K562 (cell line): ENCODE measurements around the gene CPM. TPM values are rescaled to one million over a fixed set of nuclear protein-coding genes. Genes with fewer than 3 reads are reported as not detected.

Source experiments
- ATAC-seq: fragments of 200-7000 bp; cut with Tn5 transposase; 3 replicates; pipeline ENCODE4 v1.9.1; 2020; ENCODE audit warnings: moderate library complexity
- Bru-seq: library from RNA; stranded (reverse); fragments of 400-500 nt; gene quantifications from one replicate; lab custom pipeline; 2021; lab: Mats Ljungman, UMichigan
- BruChase-seq, 2 experiments: library from RNA; stranded (reverse); fragments of 400-500 nt; gene quantifications; one replicate each; lab custom pipeline; 2021; lab: Mats Ljungman, UMichigan
- BruUV-seq: library from RNA; stranded (reverse); fragments of 400-500 nt; replicated peaks from 2 replicates; lab custom pipeline; 2021; lab: Mats Ljungman, UMichigan
- CTCF ChIA-PET: fragments of 300-600 bp; formaldehyde crosslinking; extraction: SDS; loops from one replicate; lab custom pipeline; 2021; ENCODE audit warnings: low intra/inter-chr PET ratio; lab: Yijun Ruan, JAX
- POLR2A ChIA-PET: fragments of 300-600, 350-650 bp; sonication (Branson Sonifier 250); formaldehyde crosslinking; extraction: SDS; loops from one replicate; lab custom pipeline; 2021; ENCODE audit warnings: antibody characterized with exemption, inconsistent platforms; lab: Yijun Ruan, JAX
- DNase-seq, 4 experiments: peaks; one replicate each; pipeline versions ENCODE4 v3.0.0 to v3.0.0-alpha.2; 2011 to 2018; ENCODE audit warnings: low spot score in 3 of 4, mixed read lengths in 3 of 4; ENCODE audit errors: extremely low read depth in 1 of 4
- FAIRE-seq: peaks from 2 replicates; lab custom pipeline; 2011; peaks lifted over from hg19 to GRCh38; lab: Jason Lieb, UNC
- H2AFZ ChIP-seq: 2 replicates; pipeline ENCODE4 v1.6.0; 2011; ENCODE audit warnings: low read depth, low read length, control low read depth, inconsistent platforms
- H3K27ac ChIP-seq: fragments of 200-600 bp; 3 replicates; pipeline ENCODE4 v1.8.0; 2011; ENCODE audit warnings: low read depth, mild to moderate bottlenecking, control low read depth, inconsistent platforms, low read length, moderate library complexity, mixed read lengths; ENCODE audit errors: extremely low read depth
- H3K27me3 ChIP-seq, 2 experiments: fragments of 300-600 bp in 1 of 2; 2 replicates in 1 of 2; 3 replicates in 1 of 2; pipeline versions ENCODE4 v1.6.0 to v1.8.0; 2011; ENCODE audit warnings: inconsistent platforms in 2 of 2, low read length in 2 of 2, mild to moderate bottlenecking in 1 of 2, mixed read lengths in 1 of 2, moderate library complexity in 1 of 2; ENCODE audit not compliant: control insufficient read depth in 2 of 2, insufficient read depth in 2 of 2
- H3K36me3 ChIP-seq: fragments of 300-600 bp; 3 replicates; pipeline ENCODE4 v1.8.0; 2011; ENCODE audit warnings: mild to moderate bottlenecking, low read length, inconsistent platforms; ENCODE audit not compliant: control insufficient read depth, insufficient read depth
- H3K4me1 ChIP-seq, 2 experiments: fragments of 200-600 bp in 1 of 2; replicated peaks in 1 of 2; 2 replicates in 1 of 2; 3 replicates in 1 of 2; pipeline versions ENCODE4 v1.5.1 to v1.8.0; 2011; ENCODE audit warnings: inconsistent platforms in 2 of 2, low read length in 2 of 2, mild to moderate bottlenecking in 1 of 2, mixed read lengths in 1 of 2, moderate library complexity in 1 of 2; ENCODE audit not compliant: control insufficient read depth in 2 of 2, insufficient read depth in 2 of 2
- H3K4me2 ChIP-seq: 2 replicates; pipeline ENCODE4 v1.6.1; 2011; ENCODE audit warnings: low read length, control low read depth, inconsistent platforms, mixed read lengths; ENCODE audit not compliant: insufficient read depth
- H3K4me3 ChIP-seq: fragments of 200-600 bp; sonication (generic), shearing (Covaris generic); 2 replicates; pipeline ENCODE4 v1.5.1; 2016; ENCODE audit warnings: control low read depth, inconsistent platforms
- H3K79me2 ChIP-seq: fragments of 200-600 bp; 3 replicates; pipeline ENCODE4 v1.8.0; 2011; ENCODE audit warnings: low read length, inconsistent platforms; ENCODE audit not compliant: control insufficient read depth, insufficient read depth
- H3K9ac ChIP-seq, 2 experiments: 2 replicates each; pipeline versions ENCODE4 v1.6.0 to v1.6.1; 2011; ENCODE audit warnings: low read depth in 2 of 2, low read length in 2 of 2, control low read depth in 1 of 2, inconsistent platforms in 1 of 2, mild to moderate bottlenecking in 1 of 2, mixed read lengths in 1 of 2; ENCODE audit not compliant: insufficient read depth in 1 of 2
- H3K9me1 ChIP-seq: one replicate; pipeline ENCODE4 v1.6.0; 2011; ENCODE audit warnings: inconsistent platforms, mild to moderate bottlenecking, low read length, moderate library complexity; ENCODE audit not compliant: control insufficient read depth, insufficient read depth
- H3K9me3 ChIP-seq: replicated peaks from 2 replicates; pipeline ENCODE4 v1.5.1; 2011; ENCODE audit warnings: low read depth, low read length, inconsistent platforms; ENCODE audit not compliant: control insufficient read depth, insufficient read depth
- H4K20me1 ChIP-seq: replicated peaks from 2 replicates; pipeline ENCODE4 v1.6.1; 2011; ENCODE audit warnings: low read length, inconsistent platforms, mixed read lengths; ENCODE audit not compliant: control insufficient read depth, insufficient read depth
- WGBS: fragments of 100-300 bp; shearing (Covaris generic); methylation state at CpG from one replicate; pipeline ENCODE4 v1.1.6; 2016; ENCODE audit warnings: low coverage, mixed read lengths; ENCODE audit not compliant: insufficient coverage; ENCODE audit errors: missing lambda C conversion rate; 5-methylcytosine and 5-hydroxymethylcytosine counted together
- in situ Hi-C: fragments of 300-500 bp; cut with MboI; formaldehyde crosslinking; loops from 4 replicates; pipeline ENCODE4 v1.15.0; 2018; ENCODE audit warnings: inconsistent platforms, mixed read lengths
- intact Hi-C: fragments of 100-400 bp; cut with micrococcal nuclease; formaldehyde crosslinking; loops from 2 replicates; pipeline ENCODE4 v1.14.2; 2022
- long read RNA-seq, 3 experiments: library from polyadenylated mRNA in 2 of 3; library from RNA in 1 of 3; unstranded in 2 of 3; stranded (forward) in 1 of 3; transcript quantifications; one replicate each; pipeline ENCODE4 v2.0.0, GENCODE V29; 2019 to 2022
- polyA minus RNA-seq, 3 experiments: library from RNA; depleted of rRNA, polyadenylated mRNA; stranded (reverse); fragments of >200 nt; gene quantifications; 2 replicates each; pipeline ENCODE4 v1.2.3, GENCODE V29; 2011
- polyA plus RNA-seq, 8 experiments: library from polyadenylated mRNA; depleted of rRNA in 4 of 8; stranded (reverse) in 5 of 8; unstranded in 3 of 8; fragments of >200 nt; fragmentation: Nextera tagmentation in 2 of 8; fragmentation: Illumina TruSeq in 1 of 8; extraction: Ambion mirVana in 2 of 8; extraction: Trizol in 1 of 8; gene quantifications; 2 replicates each; pipeline versions ENCODE4 v1.2.1 to v1.2.3, GENCODE V29; 2011 to 2014; ENCODE audit warnings: inconsistent platforms in 1 of 8, missing spikeins in 1 of 8
- total RNA-seq, 7 experiments: library from RNA; depleted of rRNA in 6 of 7; stranded (reverse); fragments of >200 nt in 6 of 7; fragmentation: Illumina TruSeq in 2 of 7; extraction: Trizol in 2 of 7; gene quantifications; 2 replicates each; pipeline versions ENCODE4 v1.2.1 to v1.2.3, GENCODE V29; 2011 to 2021; ENCODE audit warnings: low replicate concordance in 1 of 7
- TF ChIP-seq, protein P1 (sequence below): fragments of 450-650 bp; IDR thresholded peaks from 2 replicates; pipeline ENCODE4 v1.6.1; 2016; ENCODE audit warnings: mild to moderate bottlenecking, moderate library complexity

The CPM gene
- total RNA-seq (2011; cell fraction: chromatin; rRNA removed; ENCODE audit: low replicate concordance) = not detected in 2 replicates
- total RNA-seq (2011; cell fraction: nucleolus; rRNA removed) = not detected in 2 replicates
- total RNA-seq (2011; cell fraction: nucleoplasm; rRNA removed) = not detected in 2 replicates
- total RNA-seq (2014; rRNA removed) (not detected in 2 replicates), total RNA-seq (2014; rRNA removed; fragmentation: Illumina TruSeq; extraction: Trizol) (not detected in 2 replicates), total RNA-seq (2015; rRNA removed; fragmentation: Illumina TruSeq; extraction: Trizol) (not detected in 2 replicates), total RNA-seq (2021) (0.22 and 0.31 TPM in 2 replicates), polyA plus RNA-seq (2011; rRNA removed) (not detected in 2 replicates), polyA plus RNA-seq (2014; fragmentation: Illumina TruSeq; extraction: Trizol) (not detected in 2 replicates), polyA plus RNA-seq (2014; fragmentation: Nextera tagmentation; extraction: Ambion mirVana) (not detected), polyA plus RNA-seq (2014; rRNA removed) (not detected in 2 replicates), polyA minus RNA-seq (2011; rRNA and poly(A)+ RNA removed) (not detected in 2 replicates), Bru-seq, nascent RNA (not detected), BruChase-seq, experiment 1, labeled RNA remaining after a 2-hour chase (percentile 5 among the genes with signal in this experiment), BruChase-seq, experiment 2, labeled RNA remaining after a 6-hour chase (percentile 5 among the genes with signal in this experiment)
- polyA plus RNA-seq (2011; cell fraction: cytosol; rRNA removed) = not detected in 2 replicates
- polyA plus RNA-seq (2011; cell fraction: nucleus; rRNA removed) = not detected in 2 replicates
- 0.01 TPM in 2 replicates for polyA plus RNA-seq (2012)
- polyA minus RNA-seq (2011; cell fraction: cytosol; rRNA and poly(A)+ RNA removed) = 0.48 and 6.5 TPM in 2 replicates
- 0.11 TPM in 1 of 2 replicates, not detected in the other for polyA minus RNA-seq (2011; cell fraction: nucleus; rRNA and poly(A)+ RNA removed)
- long read RNA-seq, experiment 1 = 0 reads
- long read RNA-seq, experiment 2 = 0 reads
- long read RNA-seq, experiment 3 = 0 reads

DNA sequence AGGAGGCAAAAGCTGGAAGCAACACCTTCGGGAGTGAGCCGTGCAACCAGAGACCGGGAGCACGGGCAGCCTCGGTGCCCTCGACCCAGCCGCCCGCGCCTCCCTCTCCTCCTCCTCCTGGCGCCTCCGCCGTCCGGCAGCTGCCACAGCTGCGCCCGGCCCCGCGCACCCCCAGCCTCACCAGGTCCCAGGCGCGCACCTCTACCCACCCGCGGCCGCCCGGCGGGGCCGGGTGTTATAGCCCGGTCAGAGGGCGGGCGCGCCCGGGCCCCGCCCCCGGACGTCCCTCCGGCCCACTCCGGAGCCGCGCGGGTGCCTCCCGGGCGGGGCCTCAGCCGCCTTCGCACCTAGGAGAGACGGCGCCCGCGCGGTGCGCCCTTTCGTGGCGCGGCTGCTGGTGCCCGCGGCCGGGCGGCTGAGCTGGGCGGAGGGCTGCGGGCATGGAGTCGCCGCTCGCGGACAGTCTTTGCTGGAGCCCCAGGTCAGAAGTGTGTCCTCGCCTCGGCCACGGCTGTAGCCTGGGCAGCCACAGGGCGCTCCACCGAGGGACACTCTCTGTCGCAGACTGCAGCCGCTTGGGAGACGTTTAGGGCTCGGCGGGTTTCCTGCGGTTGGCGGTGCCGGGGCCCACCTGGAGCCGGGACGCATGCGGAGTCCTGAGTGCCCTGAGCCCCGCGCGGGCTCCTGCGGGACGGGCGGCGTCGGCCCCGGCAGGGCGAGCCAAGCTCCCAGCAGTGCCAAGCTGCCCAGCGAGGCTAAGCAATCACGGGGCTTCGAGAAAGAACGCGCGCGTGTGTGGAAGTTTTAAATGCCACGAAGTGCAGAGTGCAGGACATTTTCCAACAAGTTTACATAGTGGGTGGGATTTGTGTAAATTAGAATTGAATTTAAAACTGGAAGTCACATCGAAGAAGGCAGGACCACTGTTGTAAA lies at the start of gene CPM:
CPM (minus strand) TSS at position 211 of the 933 bp plus-strand sequence. CDS start 334 bp downstream, outside the sequence.
- H3K27ac ChIP-seq = no peak within 1 kb of the TSS
- no TSS peak for BruUV-seq
- peak; percentile 58 to 88 (median 83) for DNase-seq
- peaks cover 9 to 24% of the 10 kb centered on the region in 2 experiments; a peak in 3 of 5 replicates for H3K27me3 ChIP-seq
- no peaks in the 10 kb centered on the region for H3K79me2 ChIP-seq
- peaks cover 0 to 11% of the 10 kb centered on the region in 2 experiments; a peak in 2 of 5 replicates for H3K4me1 ChIP-seq
- no peaks in the 10 kb centered on the region for H3K36me3 ChIP-seq
- WGBS = 16% methylated on average over 53 of the region's 96 CpGs
- H3K4me2 ChIP-seq = peak within 1 kb of the TSS; percentile 60
- intact Hi-C loops = no loop called here
- FAIRE-seq = no peak
- no peaks in the 10 kb centered on the region for H4K20me1 ChIP-seq
- in situ Hi-C loops = no loop called here
- peak within 1 kb of the TSS; percentile 70 for H2AFZ ChIP-seq
- ATAC-seq = peak; percentile 100
- H3K9me1 ChIP-seq = no peaks in the 10 kb centered on the region
- H3K4me3 ChIP-seq = peak within 1 kb of the TSS; percentile 33
- POLR2A ChIA-PET = interaction anchor here (0.6 kb wide), 1 partner anchor 1579 kb away, joined by 3 read pairs; no protein-coding TSS in a partner anchor
- no peaks in the 10 kb centered on the region for H3K9me3 ChIP-seq
- peak within 1 kb of the TSS in 1 of 2 experiments; percentile 86; a peak in 2 of 4 replicates for H3K9ac ChIP-seq
- CTCF ChIA-PET = no interaction called here
- TF ChIP-seq, protein P1, sequence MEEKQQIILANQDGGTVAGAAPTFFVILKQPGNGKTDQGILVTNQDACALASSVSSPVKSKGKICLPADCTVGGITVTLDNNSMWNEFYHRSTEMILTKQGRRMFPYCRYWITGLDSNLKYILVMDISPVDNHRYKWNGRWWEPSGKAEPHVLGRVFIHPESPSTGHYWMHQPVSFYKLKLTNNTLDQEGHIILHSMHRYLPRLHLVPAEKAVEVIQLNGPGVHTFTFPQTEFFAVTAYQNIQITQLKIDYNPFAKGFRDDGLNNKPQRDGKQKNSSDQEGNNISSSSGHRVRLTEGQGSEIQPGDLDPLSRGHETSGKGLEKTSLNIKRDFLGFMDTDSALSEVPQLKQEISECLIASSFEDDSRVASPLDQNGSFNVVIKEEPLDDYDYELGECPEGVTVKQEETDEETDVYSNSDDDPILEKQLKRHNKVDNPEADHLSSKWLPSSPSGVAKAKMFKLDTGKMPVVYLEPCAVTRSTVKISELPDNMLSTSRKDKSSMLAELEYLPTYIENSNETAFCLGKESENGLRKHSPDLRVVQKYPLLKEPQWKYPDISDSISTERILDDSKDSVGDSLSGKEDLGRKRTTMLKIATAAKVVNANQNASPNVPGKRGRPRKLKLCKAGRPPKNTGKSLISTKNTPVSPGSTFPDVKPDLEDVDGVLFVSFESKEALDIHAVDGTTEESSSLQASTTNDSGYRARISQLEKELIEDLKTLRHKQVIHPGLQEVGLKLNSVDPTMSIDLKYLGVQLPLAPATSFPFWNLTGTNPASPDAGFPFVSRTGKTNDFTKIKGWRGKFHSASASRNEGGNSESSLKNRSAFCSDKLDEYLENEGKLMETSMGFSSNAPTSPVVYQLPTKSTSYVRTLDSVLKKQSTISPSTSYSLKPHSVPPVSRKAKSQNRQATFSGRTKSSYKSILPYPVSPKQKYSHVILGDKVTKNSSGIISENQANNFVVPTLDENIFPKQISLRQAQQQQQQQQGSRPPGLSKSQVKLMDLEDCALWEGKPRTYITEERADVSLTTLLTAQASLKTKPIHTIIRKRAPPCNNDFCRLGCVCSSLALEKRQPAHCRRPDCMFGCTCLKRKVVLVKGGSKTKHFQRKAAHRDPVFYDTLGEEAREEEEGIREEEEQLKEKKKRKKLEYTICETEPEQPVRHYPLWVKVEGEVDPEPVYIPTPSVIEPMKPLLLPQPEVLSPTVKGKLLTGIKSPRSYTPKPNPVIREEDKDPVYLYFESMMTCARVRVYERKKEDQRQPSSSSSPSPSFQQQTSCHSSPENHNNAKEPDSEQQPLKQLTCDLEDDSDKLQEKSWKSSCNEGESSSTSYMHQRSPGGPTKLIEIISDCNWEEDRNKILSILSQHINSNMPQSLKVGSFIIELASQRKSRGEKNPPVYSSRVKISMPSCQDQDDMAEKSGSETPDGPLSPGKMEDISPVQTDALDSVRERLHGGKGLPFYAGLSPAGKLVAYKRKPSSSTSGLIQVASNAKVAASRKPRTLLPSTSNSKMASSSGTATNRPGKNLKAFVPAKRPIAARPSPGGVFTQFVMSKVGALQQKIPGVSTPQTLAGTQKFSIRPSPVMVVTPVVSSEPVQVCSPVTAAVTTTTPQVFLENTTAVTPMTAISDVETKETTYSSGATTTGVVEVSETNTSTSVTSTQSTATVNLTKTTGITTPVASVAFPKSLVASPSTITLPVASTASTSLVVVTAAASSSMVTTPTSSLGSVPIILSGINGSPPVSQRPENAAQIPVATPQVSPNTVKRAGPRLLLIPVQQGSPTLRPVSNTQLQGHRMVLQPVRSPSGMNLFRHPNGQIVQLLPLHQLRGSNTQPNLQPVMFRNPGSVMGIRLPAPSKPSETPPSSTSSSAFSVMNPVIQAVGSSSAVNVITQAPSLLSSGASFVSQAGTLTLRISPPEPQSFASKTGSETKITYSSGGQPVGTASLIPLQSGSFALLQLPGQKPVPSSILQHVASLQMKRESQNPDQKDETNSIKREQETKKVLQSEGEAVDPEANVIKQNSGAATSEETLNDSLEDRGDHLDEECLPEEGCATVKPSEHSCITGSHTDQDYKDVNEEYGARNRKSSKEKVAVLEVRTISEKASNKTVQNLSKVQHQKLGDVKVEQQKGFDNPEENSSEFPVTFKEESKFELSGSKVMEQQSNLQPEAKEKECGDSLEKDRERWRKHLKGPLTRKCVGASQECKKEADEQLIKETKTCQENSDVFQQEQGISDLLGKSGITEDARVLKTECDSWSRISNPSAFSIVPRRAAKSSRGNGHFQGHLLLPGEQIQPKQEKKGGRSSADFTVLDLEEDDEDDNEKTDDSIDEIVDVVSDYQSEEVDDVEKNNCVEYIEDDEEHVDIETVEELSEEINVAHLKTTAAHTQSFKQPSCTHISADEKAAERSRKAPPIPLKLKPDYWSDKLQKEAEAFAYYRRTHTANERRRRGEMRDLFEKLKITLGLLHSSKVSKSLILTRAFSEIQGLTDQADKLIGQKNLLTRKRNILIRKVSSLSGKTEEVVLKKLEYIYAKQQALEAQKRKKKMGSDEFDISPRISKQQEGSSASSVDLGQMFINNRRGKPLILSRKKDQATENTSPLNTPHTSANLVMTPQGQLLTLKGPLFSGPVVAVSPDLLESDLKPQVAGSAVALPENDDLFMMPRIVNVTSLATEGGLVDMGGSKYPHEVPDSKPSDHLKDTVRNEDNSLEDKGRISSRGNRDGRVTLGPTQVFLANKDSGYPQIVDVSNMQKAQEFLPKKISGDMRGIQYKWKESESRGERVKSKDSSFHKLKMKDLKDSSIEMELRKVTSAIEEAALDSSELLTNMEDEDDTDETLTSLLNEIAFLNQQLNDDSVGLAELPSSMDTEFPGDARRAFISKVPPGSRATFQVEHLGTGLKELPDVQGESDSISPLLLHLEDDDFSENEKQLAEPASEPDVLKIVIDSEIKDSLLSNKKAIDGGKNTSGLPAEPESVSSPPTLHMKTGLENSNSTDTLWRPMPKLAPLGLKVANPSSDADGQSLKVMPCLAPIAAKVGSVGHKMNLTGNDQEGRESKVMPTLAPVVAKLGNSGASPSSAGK = peak; percentile 29; the same call in 1 of the 2 replicates
